Measurements from ENCODE around the gene SPEM1. TPM values are rescaled to one million over a fixed set of nuclear protein-coding genes. Genes with fewer than 3 reads are reported as not detected.

The SPEM1 gene
- total RNA-seq, 4 donors from 2014 or later = not detected

DNA sequence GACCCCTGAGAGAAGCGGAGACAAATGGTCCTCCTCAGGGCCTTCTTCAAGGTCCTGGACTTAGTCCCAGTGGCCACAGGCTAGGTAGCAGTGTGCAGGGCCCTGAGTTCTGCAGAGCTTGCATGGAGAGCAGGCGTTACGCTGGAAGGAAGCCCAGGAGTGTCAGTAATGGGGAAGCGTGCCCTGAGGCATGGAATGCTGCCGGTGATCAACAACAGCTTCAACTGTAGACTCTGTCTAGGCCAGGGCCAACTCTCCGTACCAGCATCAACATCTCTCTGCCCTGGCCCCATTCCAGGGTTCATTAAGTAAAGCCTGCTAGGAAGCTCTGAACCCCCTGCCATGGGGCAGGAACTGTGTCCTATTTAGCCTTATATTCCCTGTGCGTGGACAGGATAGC is 39.8 kb upstream of the SPEM1 start:
- peak; percentile 73 for ATAC-seq
- no peaks in the 10 kb centered on the region for H3K27me3 ChIP-seq
- H3K4me3 ChIP-seq = peak overlapping the region; percentile 15 to 58
- no peaks in the 10 kb centered on the region for H3K36me3 ChIP-seq
- 0% methylated on average over 1 of the region's 7 CpGs; no CpG with 5 or more reads in 1 of the 2 donors for WGBS, 2 donors (ENCODE audit: low coverage in 1 of 2)
- peaks cover 0 to 43% (median 21%) of the 10 kb centered on the region in 3 donors for H3K4me1 ChIP-seq
- peak overlapping the region in 3 of 4 donors; percentile 73 to 80 (median 77) for H3K27ac ChIP-seq
- no peaks in the 10 kb centered on the region for H3K9me3 ChIP-seq
- TF ChIP-seq, protein P1, sequence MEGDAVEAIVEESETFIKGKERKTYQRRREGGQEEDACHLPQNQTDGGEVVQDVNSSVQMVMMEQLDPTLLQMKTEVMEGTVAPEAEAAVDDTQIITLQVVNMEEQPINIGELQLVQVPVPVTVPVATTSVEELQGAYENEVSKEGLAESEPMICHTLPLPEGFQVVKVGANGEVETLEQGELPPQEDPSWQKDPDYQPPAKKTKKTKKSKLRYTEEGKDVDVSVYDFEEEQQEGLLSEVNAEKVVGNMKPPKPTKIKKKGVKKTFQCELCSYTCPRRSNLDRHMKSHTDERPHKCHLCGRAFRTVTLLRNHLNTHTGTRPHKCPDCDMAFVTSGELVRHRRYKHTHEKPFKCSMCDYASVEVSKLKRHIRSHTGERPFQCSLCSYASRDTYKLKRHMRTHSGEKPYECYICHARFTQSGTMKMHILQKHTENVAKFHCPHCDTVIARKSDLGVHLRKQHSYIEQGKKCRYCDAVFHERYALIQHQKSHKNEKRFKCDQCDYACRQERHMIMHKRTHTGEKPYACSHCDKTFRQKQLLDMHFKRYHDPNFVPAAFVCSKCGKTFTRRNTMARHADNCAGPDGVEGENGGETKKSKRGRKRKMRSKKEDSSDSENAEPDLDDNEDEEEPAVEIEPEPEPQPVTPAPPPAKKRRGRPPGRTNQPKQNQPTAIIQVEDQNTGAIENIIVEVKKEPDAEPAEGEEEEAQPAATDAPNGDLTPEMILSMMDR (IDR thresholded peaks at IDR 0.05) = no peak
- peak; percentile 73 for TF ChIP-seq POLR2AphosphoS5 (IDR thresholded peaks at IDR 0.05)

DNA sequence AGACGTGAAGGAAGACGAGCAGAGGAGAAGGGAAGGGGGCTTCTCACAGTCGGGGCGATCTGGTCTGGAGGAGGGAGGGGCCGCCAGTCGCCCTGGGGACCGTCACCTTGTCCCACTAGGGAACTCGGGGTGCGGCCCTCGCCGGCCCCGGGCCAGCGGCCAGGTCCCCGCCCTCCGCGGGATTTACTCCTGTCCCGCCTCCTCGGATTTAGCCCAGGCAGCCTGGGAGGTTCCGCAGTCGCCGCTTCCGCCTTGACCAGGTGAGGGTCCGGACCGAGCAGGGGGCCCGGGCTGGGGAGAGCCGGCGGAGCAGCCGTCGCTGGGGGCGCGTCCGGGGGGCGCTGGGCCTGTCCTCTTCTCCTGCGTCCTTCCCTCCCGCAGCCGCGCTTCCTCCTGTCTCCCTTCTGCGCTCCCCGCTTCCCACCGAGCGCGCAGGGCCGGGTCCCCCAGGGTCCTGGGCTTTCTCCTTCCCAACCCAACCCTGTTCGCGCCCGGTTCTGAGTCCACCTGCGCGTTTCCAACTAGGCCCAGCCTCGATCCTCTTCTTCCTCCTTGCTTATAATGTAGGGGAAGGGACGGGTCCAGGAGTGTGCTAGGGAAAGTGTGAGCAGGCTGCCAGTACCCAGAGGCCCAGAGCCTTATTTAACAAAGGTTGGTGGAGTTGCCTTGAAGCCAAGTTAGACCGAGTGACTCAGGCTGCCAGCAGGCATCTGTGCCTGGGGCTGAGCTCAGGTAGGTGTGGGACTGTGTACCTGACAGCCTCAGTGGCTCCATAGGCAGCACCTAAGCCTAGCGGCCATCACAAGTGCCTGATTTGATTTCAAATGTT is 39.1 kb upstream of the SPEM1 start, which contains the start of gene TNK1:
Gene TNK1, plus strand, starts transcription at position 235 of the 829 bp plus-strand sequence. CDS start 1,838 bp downstream, outside the sequence.
- 6 to 10% methylated on average over 2 to 21 of the region's 52 CpGs for WGBS, 2 donors (ENCODE audit: low coverage in 1 of 2)
- TF ChIP-seq, protein P1 (IDR thresholded peaks at IDR 0.05) = no peak
- TF ChIP-seq EP300 (IDR thresholded peaks at IDR 0.05) = no peak
- peak; percentile 55 for TF ChIP-seq POLR2AphosphoS5 (IDR thresholded peaks at IDR 0.05)
- peak in 1 of 2 donors; percentile 9 for TF ChIP-seq POLR2A (IDR thresholded peaks at IDR 0.05)
- peak within 1 kb of the TSS; percentile 15 to 58 for H3K4me3 ChIP-seq
- peaks cover 0 to 2% of the 10 kb centered on the region in 2 donors for H3K36me3 ChIP-seq
- H3K9me3 ChIP-seq = no peaks in the 10 kb centered on the region
- H3K4me1 ChIP-seq = peaks cover 0 to 43% (median 21%) of the 10 kb centered on the region in 3 donors
- no peaks in the 10 kb centered on the region for H3K27me3 ChIP-seq
- peak within 1 kb of the TSS in 3 of 4 donors; percentile 73 to 80 (median 77) for H3K27ac ChIP-seq
- ATAC-seq = peak; percentile 60

DNA sequence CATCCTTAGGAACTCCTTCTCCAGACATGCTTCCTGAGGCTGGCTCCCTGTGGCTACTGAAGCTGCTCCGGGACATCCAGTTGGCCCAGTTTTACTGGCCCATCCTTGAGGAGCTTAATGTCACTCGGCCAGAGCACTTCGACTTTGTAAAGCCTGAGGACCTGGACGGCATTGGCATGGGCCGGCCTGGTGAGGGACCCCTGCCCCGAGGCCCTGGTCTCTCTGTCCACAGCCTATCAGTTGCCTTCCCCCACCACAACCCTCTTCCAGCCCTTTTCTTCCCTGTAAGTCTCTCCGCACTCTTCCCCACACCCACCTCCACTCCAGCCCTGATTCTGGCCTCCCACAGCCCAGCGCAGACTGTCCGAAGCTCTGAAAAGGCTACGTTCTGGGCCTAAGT is 37.2 kb upstream of the SPEM1 start:
- 90 to 100% methylated on average over 3 to 7 of the region's 10 CpGs for WGBS, 2 donors (ENCODE audit: low coverage in 1 of 2)

DNA sequence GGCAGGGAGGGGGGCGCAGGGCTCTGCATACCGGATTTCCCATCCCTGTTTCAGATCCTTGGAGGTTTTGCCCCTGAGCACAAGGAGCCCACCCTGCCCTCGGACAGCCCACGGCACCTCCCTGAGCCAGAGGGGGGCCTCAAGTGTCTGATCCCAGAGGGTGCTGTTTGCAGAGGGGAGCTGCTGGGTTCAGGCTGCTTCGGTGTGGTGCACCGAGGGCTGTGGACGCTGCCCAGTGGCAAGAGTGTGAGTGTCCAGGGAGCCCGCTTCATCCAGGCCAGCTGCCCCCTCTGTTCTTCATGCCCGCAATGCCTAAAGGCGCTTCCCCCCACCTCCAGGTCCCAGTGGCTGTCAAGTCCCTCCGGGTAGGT is 36.8 kb upstream of the SPEM1 start:
- TF ChIP-seq EP300 (IDR thresholded peaks at IDR 0.05) = no peak
- Histone ChIP-seq H3K9me3 (no peaks in the 10 kb centered on the region), H3K27me3 (no peaks in the 10 kb centered on the region), H3K36me3 (peaks cover 0 to 22% of the 10 kb centered on the region in 2 donors), H3K4me1 (peaks cover 0 to 43% (median 21%) of the 10 kb centered on the region in 3 donors), H3K27ac (peak overlapping the region in 2 of 4 donors; percentile 63 to 73), H3K4me3 (peak overlapping the region in 1 of 2 donors; percentile 51)
- ATAC-seq = no peak
- WGBS, 2 donors (ENCODE audit: low coverage in 1 of 2) = no CpG with 5 or more reads among the region's 11 CpGs

More for the DNA sequence above, 37.2 kb upstream of the SPEM1 start:
- H3K4me3 ChIP-seq = no peak overlapping the region
- H3K36me3 ChIP-seq = peaks cover 0 to 17% of the 10 kb centered on the region in 2 donors
- no peaks in the 10 kb centered on the region for H3K9me3 ChIP-seq
- TF ChIP-seq EP300 (IDR thresholded peaks at IDR 0.05) = no peak
- TF ChIP-seq, protein P1 (IDR thresholded peaks at IDR 0.05) = no peak
- TF ChIP-seq POLR2A (IDR thresholded peaks at IDR 0.05) = no peak
- TF ChIP-seq POLR2AphosphoS5 (IDR thresholded peaks at IDR 0.05) = no peak
- no peak overlapping the region for H3K27ac ChIP-seq
- no peak for ATAC-seq
- peaks cover 0 to 43% (median 21%) of the 10 kb centered on the region in 3 donors for H3K4me1 ChIP-seq
- H3K27me3 ChIP-seq = no peaks in the 10 kb centered on the region

DNA sequence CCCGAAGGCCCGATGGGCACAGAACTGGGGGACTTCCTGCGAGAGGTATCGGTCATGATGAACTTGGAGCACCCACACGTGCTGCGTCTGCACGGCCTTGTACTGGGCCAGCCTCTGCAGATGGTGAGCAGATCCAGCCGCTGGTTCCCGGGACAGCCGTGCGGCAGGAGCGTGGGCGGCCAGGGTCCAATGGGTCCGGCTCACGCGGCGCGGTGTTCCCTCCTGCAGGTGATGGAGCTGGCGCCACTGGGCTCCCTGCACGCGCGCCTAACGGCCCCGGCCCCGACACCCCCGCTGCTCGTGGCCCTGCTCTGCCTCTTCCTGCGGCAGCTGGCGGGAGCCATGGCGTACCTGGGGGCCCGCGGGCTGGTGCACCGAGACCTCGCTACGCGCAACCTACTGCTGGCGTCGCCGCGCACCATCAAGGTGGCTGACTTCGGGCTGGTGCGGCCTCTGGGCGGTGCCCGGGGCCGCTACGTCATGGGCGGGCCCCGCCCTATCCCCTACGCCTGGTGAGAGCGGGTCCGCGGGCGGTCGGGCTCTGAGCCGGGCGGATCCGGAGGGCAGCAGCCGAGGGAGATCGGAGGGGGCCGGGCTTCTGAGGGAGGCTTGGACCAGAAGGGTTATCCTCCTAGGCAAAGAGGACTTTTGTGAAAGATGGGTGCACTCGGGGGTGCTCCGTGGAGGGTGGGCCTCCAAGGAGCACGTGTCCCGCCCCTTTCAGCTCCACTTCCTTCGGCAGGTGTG is 36.2 kb upstream of the SPEM1 start:
- Histone ChIP-seq H3K36me3 (peaks cover 0 to 28% of the 10 kb centered on the region in 2 donors), H3K27ac (peak overlapping the region in 3 of 4 donors; percentile 48 to 73 (median 63)), H3K9me3 (no peaks in the 10 kb centered on the region), H3K4me3 (peak overlapping the region; percentile 5 to 51), H3K27me3 (no peaks in the 10 kb centered on the region), H3K4me1 (peaks cover 0 to 43% (median 21%) of the 10 kb centered on the region in 3 donors)
- no CpG with 5 or more reads among the region's 65 CpGs for WGBS, 2 donors (ENCODE audit: low coverage in 1 of 2)
- TF ChIP-seq POLR2AphosphoS5 (IDR thresholded peaks at IDR 0.05) (no peak), EP300 (IDR thresholded peaks at IDR 0.05) (no peak), POLR2A (IDR thresholded peaks at IDR 0.05) (no peak)
- TF ChIP-seq, protein P1 (IDR thresholded peaks at IDR 0.05) = no peak
- peak; percentile 74 for ATAC-seq

Measured in gastroesophageal sphincter (tissue), 4 donors.